Measurements from ENCODE around the gene SNAP29.

DNA sequence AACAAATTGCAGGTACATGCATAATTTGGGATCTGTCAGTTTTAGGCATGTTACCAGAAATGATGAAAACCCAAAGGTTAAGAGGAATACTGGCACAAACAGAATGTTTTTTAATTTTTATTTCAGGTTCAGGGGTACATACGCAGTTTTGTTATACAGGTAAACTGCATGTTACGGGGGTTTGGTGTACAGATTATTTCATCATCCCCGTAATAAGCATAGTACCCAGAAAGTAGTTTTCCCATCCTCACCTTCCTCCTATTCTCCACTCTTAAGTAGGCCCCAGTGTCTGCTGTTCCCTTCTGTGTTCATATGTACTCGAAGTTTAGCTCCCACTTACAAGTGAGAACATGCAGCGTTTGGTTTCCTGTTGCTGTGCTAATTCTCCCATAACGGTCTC lies 33.2 kb upstream of the SNAP29 start:
- TF ChIP-seq, protein P1, sequence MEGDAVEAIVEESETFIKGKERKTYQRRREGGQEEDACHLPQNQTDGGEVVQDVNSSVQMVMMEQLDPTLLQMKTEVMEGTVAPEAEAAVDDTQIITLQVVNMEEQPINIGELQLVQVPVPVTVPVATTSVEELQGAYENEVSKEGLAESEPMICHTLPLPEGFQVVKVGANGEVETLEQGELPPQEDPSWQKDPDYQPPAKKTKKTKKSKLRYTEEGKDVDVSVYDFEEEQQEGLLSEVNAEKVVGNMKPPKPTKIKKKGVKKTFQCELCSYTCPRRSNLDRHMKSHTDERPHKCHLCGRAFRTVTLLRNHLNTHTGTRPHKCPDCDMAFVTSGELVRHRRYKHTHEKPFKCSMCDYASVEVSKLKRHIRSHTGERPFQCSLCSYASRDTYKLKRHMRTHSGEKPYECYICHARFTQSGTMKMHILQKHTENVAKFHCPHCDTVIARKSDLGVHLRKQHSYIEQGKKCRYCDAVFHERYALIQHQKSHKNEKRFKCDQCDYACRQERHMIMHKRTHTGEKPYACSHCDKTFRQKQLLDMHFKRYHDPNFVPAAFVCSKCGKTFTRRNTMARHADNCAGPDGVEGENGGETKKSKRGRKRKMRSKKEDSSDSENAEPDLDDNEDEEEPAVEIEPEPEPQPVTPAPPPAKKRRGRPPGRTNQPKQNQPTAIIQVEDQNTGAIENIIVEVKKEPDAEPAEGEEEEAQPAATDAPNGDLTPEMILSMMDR (conservative IDR thresholded peaks at IDR 0.05; ENCODE audit: low read depth in 2 of 2): no peak
- TF ChIP-seq, protein P2, sequence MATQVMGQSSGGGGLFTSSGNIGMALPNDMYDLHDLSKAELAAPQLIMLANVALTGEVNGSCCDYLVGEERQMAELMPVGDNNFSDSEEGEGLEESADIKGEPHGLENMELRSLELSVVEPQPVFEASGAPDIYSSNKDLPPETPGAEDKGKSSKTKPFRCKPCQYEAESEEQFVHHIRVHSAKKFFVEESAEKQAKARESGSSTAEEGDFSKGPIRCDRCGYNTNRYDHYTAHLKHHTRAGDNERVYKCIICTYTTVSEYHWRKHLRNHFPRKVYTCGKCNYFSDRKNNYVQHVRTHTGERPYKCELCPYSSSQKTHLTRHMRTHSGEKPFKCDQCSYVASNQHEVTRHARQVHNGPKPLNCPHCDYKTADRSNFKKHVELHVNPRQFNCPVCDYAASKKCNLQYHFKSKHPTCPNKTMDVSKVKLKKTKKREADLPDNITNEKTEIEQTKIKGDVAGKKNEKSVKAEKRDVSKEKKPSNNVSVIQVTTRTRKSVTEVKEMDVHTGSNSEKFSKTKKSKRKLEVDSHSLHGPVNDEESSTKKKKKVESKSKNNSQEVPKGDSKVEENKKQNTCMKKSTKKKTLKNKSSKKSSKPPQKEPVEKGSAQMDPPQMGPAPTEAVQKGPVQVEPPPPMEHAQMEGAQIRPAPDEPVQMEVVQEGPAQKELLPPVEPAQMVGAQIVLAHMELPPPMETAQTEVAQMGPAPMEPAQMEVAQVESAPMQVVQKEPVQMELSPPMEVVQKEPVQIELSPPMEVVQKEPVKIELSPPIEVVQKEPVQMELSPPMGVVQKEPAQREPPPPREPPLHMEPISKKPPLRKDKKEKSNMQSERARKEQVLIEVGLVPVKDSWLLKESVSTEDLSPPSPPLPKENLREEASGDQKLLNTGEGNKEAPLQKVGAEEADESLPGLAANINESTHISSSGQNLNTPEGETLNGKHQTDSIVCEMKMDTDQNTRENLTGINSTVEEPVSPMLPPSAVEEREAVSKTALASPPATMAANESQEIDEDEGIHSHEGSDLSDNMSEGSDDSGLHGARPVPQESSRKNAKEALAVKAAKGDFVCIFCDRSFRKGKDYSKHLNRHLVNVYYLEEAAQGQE (IDR thresholded peaks at IDR 0.05; ENCODE audit: unreplicated experiment): no peak
- TF ChIP-seq ZNF114 (CRISPR knock-in tag; IDR thresholded peaks at IDR 0.05) (no peak), CREB1 (CRISPR knock-in tag; IDR thresholded peaks at IDR 0.05; ENCODE audit: low read depth) (no peak), EZH2 (IDR thresholded peaks at IDR 0.05; ENCODE audit: low read depth, unreplicated experiment) (no peak), JUNB (IDR thresholded peaks at IDR 0.05; ENCODE audit: unreplicated experiment) (no peak), POLR2AphosphoS5 (IDR thresholded peaks at IDR 0.05; ENCODE audit: low read depth) (no peak), STAT1 (IDR thresholded peaks at IDR 0.05; ENCODE audit: unreplicated experiment) (no peak), ZNF331 (CRISPR knock-in tag; IDR thresholded peaks at IDR 0.05; ENCODE audit: low read depth) (no peak)

All from GM23338 (cell line).